Adrenal gland (tissue), 5 donors: ENCODE data around the gene NCEH1.

Experiments used
- CTCF ChIP-seq, 6 experiments: fragments of 450-650 bp in 4 of 6; fragments of 200-600 bp in 2 of 6; sonication (generic) in 1 of 6; IDR thresholded peaks; 1 replicate in 5 of 6; 2 replicates in 1 of 6; pipeline versions ENCODE4 v1.5.1 to v1.8.0; 2016 to 2021; ENCODE audit warnings: antibody characterized with exemption in 6 of 6, mild to moderate bottlenecking in 2 of 6, moderate library complexity in 1 of 6
- POLR2A ChIP-seq, 2 donors: fragments of 450-650 bp; IDR thresholded peaks; one replicate each; pipeline ENCODE4 v1.6.1; 2017; ENCODE audit warnings: antibody characterized with exemption in 2 of 2, mild to moderate bottlenecking in 2 of 2, moderate library complexity in 1 of 2
- donor health status: DM: no; HTN: no; CAD: no.

DNA sequence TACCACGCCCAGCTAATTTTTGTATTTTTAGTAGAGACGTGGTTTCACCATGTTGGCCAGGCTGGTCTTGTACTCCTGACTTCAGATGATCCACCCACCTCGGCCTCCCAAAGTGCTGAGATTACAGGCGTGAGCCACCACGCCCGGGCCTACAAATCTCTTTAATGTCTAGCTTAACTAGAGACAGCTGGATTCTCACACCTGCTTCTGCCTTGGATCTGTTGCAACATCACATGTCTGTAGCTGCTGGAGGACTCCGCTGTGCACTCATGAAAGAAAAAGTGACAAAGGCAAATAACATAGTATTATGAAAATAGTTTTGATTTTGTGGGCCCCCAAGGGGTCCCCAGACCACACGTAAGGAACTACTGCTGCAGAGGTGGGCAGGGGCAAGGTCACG lies 85.9 kb downstream of the NCEH1 start:
- TF ChIP-seq CTCF (IDR thresholded peaks at IDR 0.05) (no peak), POLR2A (IDR thresholded peaks at IDR 0.05) (no peak)
